CD1c-positive myeloid dendritic cell (primary cell): ENCODE data around the gene GAS2L1.
A peak's percentile ranks its signal among the peaks of the same experiment; 100 is the strongest.

ENCODE experiments used
- DNase-seq: peaks from one replicate; pipeline ENCODE4 v3.0.0-alpha.2; 2016; ENCODE audit errors: extremely low spot score

The GAS2L1 gene

GRCh38 chr22:29275167-29275566 lies 31.3 kb upstream of the GAS2L1 start:
- DNase-seq = no peak

GRCh38 chr22:29275819-29276565 lies 30.5 kb upstream of the GAS2L1 start:
- no peak for DNase-seq

GRCh38 chr22:29277927-29278326 lies 28.5 kb upstream of the GAS2L1 start:
- DNase-seq = no peak

- no peak for DNase-seq
Measured at GRCh38 chr22:29284196-29284595, 22.3 kb upstream of the GAS2L1 start.

GRCh38 chr22:29288837-29289236 lies 17.6 kb upstream of the GAS2L1 start:
- no peak for DNase-seq

GRCh38 chr22:29290061-29290460 lies 16.4 kb upstream of the GAS2L1 start:
- no peak for DNase-seq

- no peak for DNase-seq
Measured at GRCh38 chr22:29291215-29291614, 15.2 kb upstream of the GAS2L1 start.

- DNase-seq = no peak
Measured at GRCh38 chr22:29292379-29292778, 14.1 kb upstream of the GAS2L1 start.

- no peak for DNase-seq
Measured at GRCh38 chr22:29298641-29299040, 7.8 kb upstream of the GAS2L1 start.

GRCh38 chr22:29299136-29299900 lies 7.1 kb upstream of the GAS2L1 start:
- DNase-seq = no peak

- DNase-seq = no peak
Measured at GRCh38 chr22:29300467-29300806, 6.0 kb upstream of the GAS2L1 start.

GRCh38 chr22:29300807-29301601 lies 5.4 kb upstream of the GAS2L1 start:
- no peak for DNase-seq

GRCh38 chr22:29301716-29302401 lies 4.6 kb upstream of the GAS2L1 start:
- no peak for DNase-seq

- DNase-seq = no peak
Measured at GRCh38 chr22:29302402-29302680, 4.1 kb upstream of the GAS2L1 start.

GRCh38 chr22:29302681-29303465 lies 3.6 kb upstream of the GAS2L1 start:
- no peak for DNase-seq

GRCh38 chr22:29305836-29306174 lies 645 bp upstream of the GAS2L1 start:
- DNase-seq = no peak

GRCh38 chr22:29306835-29307595 lies 565 bp downstream of the GAS2L1 start:
- DNase-seq = peak; percentile 83

- no peak for DNase-seq
Measured at GRCh38 chr22:29307596-29308147, 1.2 kb downstream of the GAS2L1 start.

- no peak for DNase-seq
Measured at GRCh38 chr22:29308148-29308790, 1.8 kb downstream of the GAS2L1 start.

- no peak for DNase-seq
Measured at GRCh38 chr22:29308791-29309262, 2.4 kb downstream of the GAS2L1 start.
